ENCODE data around the gene DLG2. TPM values are rescaled to one million over a fixed set of nuclear protein-coding genes. Genes with fewer than 3 reads are reported as not detected.
A peak's percentile ranks its signal among the peaks of the same experiment; 100 is the strongest.
"Not testable (repeated sequence)": the region's sequence is repeated elsewhere in the genome, so short reads cannot be mapped to it uniquely, and the experiment has no call there.

DLG2 gene
- polyA plus RNA-seq, 1 donor = 14.7 TPM

GRCh38 chr11:85187992-85188391 is 439.2 kb downstream of the DLG2 start:
- no peak for DNase-seq

- no peak for DNase-seq
Observed at GRCh38 chr11:85184721-85185120, 442.4 kb downstream of the DLG2 start.

- no peak for DNase-seq
Observed at GRCh38 chr11:85182441-85183387, 444.4 kb downstream of the DLG2 start.

GRCh38 chr11:85180528-85180927 is 446.6 kb downstream of the DLG2 start:
- DNase-seq = no peak

- no peak for DNase-seq
Observed at GRCh38 chr11:85171648-85172257, 455.4 kb downstream of the DLG2 start.

GRCh38 chr11:85170184-85170583 is 457.0 kb downstream of the DLG2 start:
- DNase-seq = no peak

- no peak for DNase-seq
Observed at GRCh38 chr11:85167471-85167870, 459.7 kb downstream of the DLG2 start.

- no peak for DNase-seq
Observed at GRCh38 chr11:85167038-85167437, 460.1 kb downstream of the DLG2 start.

GRCh38 chr11:85165819-85166218 is 461.3 kb downstream of the DLG2 start:
- no peak for DNase-seq

- no peak for DNase-seq
Observed at GRCh38 chr11:85164743-85165142, 462.4 kb downstream of the DLG2 start.

- DNase-seq = no peak
Observed at GRCh38 chr11:85154294-85154693, 472.9 kb downstream of the DLG2 start.

- no peak for DNase-seq
Observed at GRCh38 chr11:85137597-85137996, 489.5 kb downstream of the DLG2 start.

- no peak for DNase-seq
Observed at GRCh38 chr11:85133636-85134035, 493.5 kb downstream of the DLG2 start.

- peak; percentile 15 for DNase-seq
Observed at GRCh38 chr11:85132851-85133585, 494.1 kb downstream of the DLG2 start.

- no peak for DNase-seq
Observed at GRCh38 chr11:85127349-85127748, 499.8 kb downstream of the DLG2 start.

GRCh38 chr11:85123752-85124231 is 503.4 kb downstream of the DLG2 start:
- DNase-seq = no peak

GRCh38 chr11:85118151-85118550 is 509.0 kb downstream of the DLG2 start:
- no peak for DNase-seq

- no peak for DNase-seq
Observed at GRCh38 chr11:85115798-85116197, 511.3 kb downstream of the DLG2 start.

- DNase-seq = no peak
Observed at GRCh38 chr11:85114786-85115185, 512.4 kb downstream of the DLG2 start.

GRCh38 chr11:85110246-85110645 is 516.9 kb downstream of the DLG2 start:
- not testable (repeated sequence) for DNase-seq

GRCh38 chr11:85109141-85109540 is 518.0 kb downstream of the DLG2 start:
- no peak for DNase-seq

GRCh38 chr11:85105868-85106267 is 521.3 kb downstream of the DLG2 start:
- no peak for DNase-seq

- DNase-seq = no peak
Observed at GRCh38 chr11:85099522-85099921, 527.6 kb downstream of the DLG2 start.
